Measurements from ENCODE around the gene FBLL1. TPM values are rescaled to one million over a fixed set of nuclear protein-coding genes. Genes with fewer than 3 reads are reported as not detected.

FBLL1 gene
- total RNA-seq (2022; extraction: Qiagen RNA extraction), result 0.06 to 0.13 TPM (median 0.08 TPM) in 4 of 5 replicates, not detected in the other

DNA sequence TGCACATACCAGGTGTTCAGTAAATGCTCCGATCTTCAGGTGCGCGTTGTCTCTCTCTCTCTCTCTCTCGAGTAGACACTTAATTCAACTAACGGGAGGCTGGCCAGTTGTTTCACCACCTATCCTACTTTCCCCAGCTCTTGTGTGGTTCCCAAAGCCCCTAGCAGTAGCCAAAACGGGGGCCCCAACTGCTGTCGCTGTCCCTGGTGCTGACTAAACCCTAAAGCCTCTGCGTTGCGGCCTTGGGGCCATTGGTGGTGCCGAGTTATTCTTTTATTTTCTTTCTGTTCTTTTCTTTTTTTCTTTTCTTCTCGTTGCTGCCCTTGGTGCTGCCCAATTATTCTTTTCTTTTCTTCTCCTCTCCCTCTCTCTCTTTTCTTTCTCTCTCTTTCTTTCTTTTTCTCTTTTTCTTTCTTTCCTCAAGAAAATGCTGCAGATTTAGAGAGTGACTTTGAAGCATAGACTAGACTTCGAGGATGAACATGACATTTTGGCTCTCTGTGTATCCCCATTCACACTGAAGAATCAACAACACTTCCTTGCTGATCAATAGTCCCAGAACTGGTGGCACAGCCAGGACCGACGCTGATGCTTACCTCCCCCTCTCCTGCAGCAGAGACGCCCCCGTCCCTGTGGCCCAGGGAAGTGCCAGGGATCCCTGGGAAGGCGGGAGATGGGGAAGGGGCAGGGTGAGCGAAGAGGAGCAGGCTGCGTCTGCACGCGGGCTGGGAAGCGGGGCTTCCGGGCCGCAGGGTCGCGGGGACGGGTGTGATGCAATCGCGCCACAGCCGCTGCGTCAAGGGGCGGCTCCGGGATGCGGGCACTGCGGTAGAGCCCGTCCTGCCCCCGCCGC lies at the start of gene FBLL1:
FBLL1 (plus strand) TSS at position 785 of the 853 bp plus-strand sequence. CDS start 200 bp downstream, outside the sequence.

DNA sequence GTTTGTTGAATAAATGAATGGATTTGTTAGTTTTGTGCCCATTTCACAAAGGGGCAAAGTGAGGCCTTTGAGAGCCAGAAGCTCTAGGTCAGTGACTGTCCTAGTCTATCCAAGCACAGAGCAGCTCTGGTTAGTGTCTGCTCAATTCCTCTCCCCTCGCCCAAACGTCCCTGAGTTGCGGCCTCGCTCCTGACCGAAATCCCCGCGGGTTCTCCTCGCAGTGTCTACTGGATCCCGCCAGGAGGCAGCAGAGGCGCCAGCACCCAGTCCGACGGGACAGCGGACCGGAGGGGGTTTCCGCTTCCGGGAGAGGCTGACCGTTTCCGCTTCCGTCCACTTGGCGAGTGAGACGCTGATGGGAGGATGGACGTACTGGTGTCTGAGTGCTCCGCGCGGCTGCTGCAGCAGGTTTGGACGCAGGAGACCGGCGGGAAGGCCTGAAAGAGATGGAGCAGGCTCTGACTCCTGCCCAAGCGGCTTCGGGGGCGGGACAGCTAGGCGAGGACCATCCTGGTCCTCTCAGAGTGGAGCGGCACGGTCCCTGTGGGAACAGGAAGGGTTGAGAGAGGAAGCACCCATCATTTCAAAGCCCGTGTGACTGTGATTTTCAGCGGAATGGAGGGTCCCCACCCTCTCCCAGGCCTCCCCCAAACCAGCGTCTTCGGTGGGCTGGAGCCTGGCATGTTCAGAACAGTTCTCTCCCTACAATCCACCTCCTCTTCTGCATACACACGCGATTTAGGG lies 42.8 kb upstream of the FBLL1 start, which contains the start of gene RARS1:
RARS1 (plus strand) TSS at position 336 of the 744 bp plus-strand sequence; CDS start at position 364, 28 bp downstream.

DNA sequence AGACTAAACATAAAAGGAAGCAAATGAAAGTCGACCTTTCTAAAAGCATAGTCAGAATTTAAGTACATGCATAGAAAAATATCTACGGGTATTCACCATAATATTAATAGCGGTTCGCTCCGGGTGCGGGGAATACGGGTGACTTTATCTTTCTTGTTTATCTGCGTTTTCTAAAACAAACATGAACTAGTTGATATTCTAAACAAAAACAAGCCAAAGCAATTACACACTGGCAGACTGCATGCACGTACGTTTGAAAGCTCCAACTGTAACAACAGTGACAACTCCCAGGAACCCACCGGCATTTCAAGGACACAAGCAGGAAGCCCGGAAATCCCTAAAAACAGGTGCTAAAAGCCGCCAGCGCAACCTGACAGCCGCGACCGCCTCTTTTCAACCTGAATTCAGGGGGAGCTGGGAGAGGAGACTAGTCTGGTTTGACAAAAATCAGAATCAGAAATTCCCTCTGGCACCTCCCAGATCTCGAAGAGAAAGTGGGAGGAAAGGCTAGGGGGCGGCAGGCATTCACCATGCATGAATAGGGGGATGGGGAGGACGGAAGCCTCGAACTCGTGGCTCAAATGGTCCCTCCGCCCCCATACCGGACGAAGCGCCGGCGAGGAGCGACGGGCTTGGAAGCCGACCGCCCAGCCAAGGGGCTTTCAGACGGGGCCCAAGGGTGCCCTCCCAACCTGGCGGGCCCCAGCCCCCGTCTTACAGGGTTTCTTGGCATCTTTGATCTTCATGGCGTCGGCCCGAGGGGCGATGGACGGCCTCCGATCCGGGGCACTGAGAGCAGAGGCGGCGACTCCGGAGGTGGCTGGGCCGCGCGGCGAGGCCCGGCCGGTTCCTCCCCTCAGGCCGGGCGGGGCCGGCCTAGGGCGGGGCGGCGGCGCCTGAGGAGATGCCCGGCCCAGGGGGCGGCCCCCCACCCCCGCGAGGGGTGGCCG lies 49.7 kb downstream of the FBLL1 start, which contains the start of gene PANK3:
PANK3 (minus strand) TSS at position 831 of the 950 bp plus-strand sequence; CDS start at position 746, 85 bp downstream.

Other genes starting within 250 kb of the FBLL1 start
- 69.1 to 91.1 TPM (median 80.7 TPM) in 5 replicates for gene WWC1, start 237.7 kb upstream of the FBLL1 start, total RNA-seq (2022; extraction: Qiagen RNA extraction)
- 97.3 to 112 TPM (median 102 TPM) in 5 replicates for gene RARS1, start 42.8 kb upstream of the FBLL1 start, total RNA-seq (2022; extraction: Qiagen RNA extraction)
- 11.5 to 31.3 TPM (median 23.0 TPM) in 5 replicates for gene PANK3, start 50.1 kb downstream of the FBLL1 start, total RNA-seq (2022; extraction: Qiagen RNA extraction)

All from A549 treated with dexamethasone at 1 μM for 4 hours (cell line).